Cardiac muscle cell (in vitro differentiated cells and primary cell): ENCODE measurements around the gene RBM47. TPM values are rescaled to one million over a fixed set of nuclear protein-coding genes. Genes with fewer than 3 reads are reported as not detected.

Source experiments
- DNase-seq, 2 donors: peaks; one replicate each; pipeline versions ENCODE4 v3.0.0 to v3.0.0-alpha.2; 2010 to 2017; ENCODE audit warnings: low read depth in 1 of 2, low spot score in 1 of 2
- H3K27ac ChIP-seq: fragments of 200-600 bp; sonication (generic); 2 replicates; pipeline ENCODE4 v1.5.1; 2016
- H3K27me3 ChIP-seq: fragments of 200-600 bp; sonication (generic); 2 replicates; pipeline ENCODE4 v1.6.0; 2016; ENCODE audit warnings: control low read depth
- H3K36me3 ChIP-seq: fragments of 200-600 bp; sonication (generic); 2 replicates; pipeline ENCODE4 v1.5.1; 2016; ENCODE audit warnings: control low read depth
- H3K4me1 ChIP-seq: fragments of 200-600 bp; sonication (generic); 2 replicates; pipeline ENCODE4 v1.8.1; 2017; ENCODE audit warnings: low read depth, mild to moderate bottlenecking, mixed run types
- H3K4me3 ChIP-seq: fragments of 200-600 bp; sonication (generic); 2 replicates; pipeline ENCODE4 v1.5.1; 2016; ENCODE audit warnings: mild to moderate bottlenecking
- H3K9me3 ChIP-seq: fragments of 200-600 bp; sonication (generic); 2 replicates; pipeline ENCODE4 v1.5.1; 2017; ENCODE audit warnings: low read depth, mild to moderate bottlenecking, control low read depth
- CTCF ChIP-seq: IDR thresholded peaks from 2 replicates; pipeline ENCODE4 v1.5.1; 2012; ENCODE audit warnings: low read depth, mild to moderate bottlenecking, low read length
- polyA plus RNA-seq: library from polyadenylated mRNA; unstranded; fragments of >200 nt; fragmentation: Nextera tagmentation; extraction: Ambion mirVana; gene quantifications from 2 replicates; pipeline ENCODE4 v1.2.1, GENCODE V29; 2016
- total RNA-seq: library from RNA; depleted of rRNA; stranded (reverse); fragments of >200 nt; gene quantifications from 2 replicates; pipeline ENCODE4 v1.2.3, GENCODE V29; 2016

Gene RBM47
- total and polyA plus RNA-seq, 2 experiments from 2014 or later: 1.1 to 1.4 TPM

- Histone ChIP-seq H3K4me1 (no peaks in the 10 kb centered on the region), H3K27me3 (no peaks in the 10 kb centered on the region), H3K4me3 (no peak overlapping the region), H3K36me3 (no peaks in the 10 kb centered on the region), H3K9me3 (no peaks in the 10 kb centered on the region), H3K27ac (no peak overlapping the region)
- DNase-seq: no peak
- TF ChIP-seq CTCF: no peak
Observed at GRCh38 chr4:40489961-40490360, 139.7 kb downstream of the RBM47 start.

GRCh38 chr4:40486534-40486933, 143.1 kb downstream of the RBM47 start:
- TF ChIP-seq CTCF: no peak
- no peaks in the 10 kb centered on the region for H3K27me3 ChIP-seq
- H3K4me1 ChIP-seq: no peaks in the 10 kb centered on the region
- H3K36me3 ChIP-seq: no peaks in the 10 kb centered on the region
- DNase-seq: peak in 1 of 2 donors; percentile 71
- no peak overlapping the region for H3K27ac ChIP-seq
- H3K4me3 ChIP-seq: no peak overlapping the region
- no peaks in the 10 kb centered on the region for H3K9me3 ChIP-seq

GRCh38 chr4:40484346-40485090, 145.1 kb downstream of the RBM47 start:
- Histone ChIP-seq H3K9me3 (no peaks in the 10 kb centered on the region), H3K27ac (no peak overlapping the region), H3K27me3 (no peaks in the 10 kb centered on the region), H3K36me3 (no peaks in the 10 kb centered on the region), H3K4me3 (no peak overlapping the region), H3K4me1 (no peaks in the 10 kb centered on the region)
- DNase-seq: no peak
- TF ChIP-seq CTCF: no peak

GRCh38 chr4:40482985-40483647, 146.5 kb downstream of the RBM47 start:
- peaks cover 6% of the 10 kb centered on the region for H3K4me1 ChIP-seq
- H3K36me3 ChIP-seq: no peaks in the 10 kb centered on the region
- no peak overlapping the region for H3K27ac ChIP-seq
- H3K4me3 ChIP-seq: no peak overlapping the region
- DNase-seq: no peak
- no peaks in the 10 kb centered on the region for H3K9me3 ChIP-seq
- TF ChIP-seq CTCF: no peak
- no peaks in the 10 kb centered on the region for H3K27me3 ChIP-seq

- Histone ChIP-seq H3K9me3 (no peaks in the 10 kb centered on the region), H3K4me3 (no peak overlapping the region), H3K27ac (no peak overlapping the region), H3K27me3 (no peaks in the 10 kb centered on the region), H3K4me1 (peaks cover 6% of the 10 kb centered on the region), H3K36me3 (no peaks in the 10 kb centered on the region)
- no peak for TF ChIP-seq CTCF
- DNase-seq: no peak
Observed at GRCh38 chr4:40481977-40482376, 147.7 kb downstream of the RBM47 start.
